Measurements from ENCODE around the gene PANK4.
"Not testable (repeated sequence)": the region's sequence is repeated elsewhere in the genome, so short reads cannot be mapped to it uniquely, and the experiment has no call there.

PANK4 gene

DNA sequence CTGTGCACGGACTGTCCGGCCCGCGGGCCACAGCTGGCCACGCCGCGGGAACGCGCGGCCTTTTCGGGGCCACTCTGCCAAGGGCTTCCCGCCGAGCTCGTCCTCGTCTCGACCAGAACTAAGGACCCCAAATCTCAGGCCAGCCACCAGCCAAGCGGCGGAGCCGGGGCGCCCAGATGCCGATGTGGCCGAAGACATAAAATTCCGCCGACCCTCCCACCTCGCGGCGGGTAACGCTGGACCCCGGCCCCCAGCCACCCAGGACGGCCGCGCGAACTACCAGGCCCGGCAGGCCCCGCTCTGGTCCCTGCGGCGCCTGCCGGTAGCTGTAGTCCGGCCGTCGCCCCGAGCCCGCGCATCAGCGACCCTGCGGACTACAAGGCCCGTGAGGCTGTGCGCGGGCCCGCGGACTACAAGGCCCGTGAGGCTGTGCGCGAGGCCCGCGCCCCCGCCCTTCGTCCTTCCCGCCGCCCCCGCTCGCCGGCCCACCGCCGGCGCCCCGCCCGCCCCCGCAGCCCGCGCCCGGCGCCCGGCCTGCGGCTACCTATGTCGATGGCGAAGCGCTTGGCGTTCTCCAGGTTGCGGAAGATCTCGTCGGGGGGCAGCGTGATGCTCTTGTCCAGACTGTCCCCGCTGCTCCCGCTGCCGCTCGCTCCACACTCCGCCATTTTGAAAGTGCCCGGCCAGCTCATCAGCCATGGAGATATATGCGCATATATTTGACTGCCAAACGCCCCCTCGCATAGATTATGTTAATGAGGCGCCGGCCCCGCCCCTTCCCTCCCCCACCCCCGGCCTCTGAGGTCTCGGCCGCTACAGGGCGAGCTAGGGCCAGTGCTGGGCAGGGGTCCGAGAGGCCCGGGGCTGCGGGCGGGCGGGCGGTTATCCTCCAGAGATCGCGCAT lies at the start of gene PANK4:
Gene PANK4 (minus strand): TSS at position 677 of the 904 bp plus-strand sequence. CDS start 9 bp downstream, at position 668.
- DNase-seq (ENCODE audit: low read depth) = peak; percentile 62

DNA sequence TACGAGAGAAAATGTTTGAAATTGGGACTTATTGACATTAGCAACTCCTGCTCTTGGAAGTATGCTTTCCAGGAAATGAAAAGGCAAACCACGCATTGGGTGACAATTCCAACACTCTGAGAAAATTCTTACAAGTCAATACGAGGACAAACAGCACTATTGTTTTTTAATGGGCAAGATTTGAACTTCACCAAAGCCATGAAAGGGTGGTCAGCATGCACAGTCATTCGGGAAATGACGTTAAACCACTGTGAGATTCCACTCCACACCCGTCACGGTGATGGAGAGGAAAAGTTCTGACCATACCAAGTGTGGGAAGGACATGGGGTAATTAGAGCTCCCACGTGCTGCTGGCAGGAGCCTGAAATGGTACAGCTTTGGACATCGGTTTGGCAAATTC lies 48.0 kb upstream of the PANK4 start:
- DNase-seq (ENCODE audit: low read depth) = no peak

DNA sequence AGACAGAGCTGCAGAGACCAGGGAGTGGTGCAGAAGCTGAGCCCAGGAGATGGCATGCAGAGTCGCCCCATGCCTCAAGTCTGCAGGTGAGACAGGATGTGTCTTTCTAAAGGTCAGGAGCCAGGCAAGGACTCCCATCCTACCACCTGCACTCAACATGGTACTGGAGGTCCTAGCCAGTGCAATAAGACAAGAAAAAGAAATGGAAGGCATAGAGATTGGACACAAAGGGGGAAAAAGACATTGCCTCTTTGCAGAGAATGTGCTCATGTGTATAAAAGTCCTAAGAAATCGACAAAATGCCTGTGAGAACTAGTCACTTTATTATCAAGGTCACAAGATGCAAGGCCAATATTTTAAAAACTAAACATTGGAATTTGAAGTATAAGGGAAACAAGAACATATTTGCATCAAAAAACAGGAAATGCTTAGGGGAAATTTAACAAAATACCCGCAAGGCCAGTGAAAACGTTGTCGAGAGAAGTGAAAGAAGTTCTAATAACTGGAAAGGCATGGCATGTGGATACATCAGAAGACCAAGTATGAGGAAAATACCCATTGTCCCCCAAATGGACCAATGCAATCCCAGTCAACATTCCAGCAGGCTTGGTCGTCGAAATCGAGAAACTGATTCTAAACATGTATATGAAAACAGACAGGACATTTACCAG lies 47.0 kb upstream of the PANK4 start:
- DNase-seq (ENCODE audit: low read depth) = no peak

DNA sequence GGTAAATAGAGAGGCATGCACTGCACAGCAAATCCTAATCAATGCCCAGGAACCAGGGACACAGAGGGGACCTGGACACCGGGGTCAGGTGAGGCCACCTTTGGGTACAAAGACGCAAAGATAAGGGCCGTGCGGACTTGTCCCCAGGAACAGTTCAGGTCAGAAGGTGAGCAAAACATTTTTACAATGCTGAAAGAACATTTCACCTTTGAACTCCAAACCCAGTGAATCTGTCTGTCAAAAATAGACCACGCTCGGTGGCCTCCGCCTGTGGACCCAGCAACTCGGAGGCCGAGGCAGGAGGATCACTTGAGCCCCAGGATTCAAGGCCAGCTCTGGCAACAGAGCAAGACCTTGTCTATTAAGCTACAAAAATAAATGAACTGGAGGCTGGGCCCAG lies 45.0 kb upstream of the PANK4 start:
- no peak for DNase-seq (ENCODE audit: low read depth)

DNA sequence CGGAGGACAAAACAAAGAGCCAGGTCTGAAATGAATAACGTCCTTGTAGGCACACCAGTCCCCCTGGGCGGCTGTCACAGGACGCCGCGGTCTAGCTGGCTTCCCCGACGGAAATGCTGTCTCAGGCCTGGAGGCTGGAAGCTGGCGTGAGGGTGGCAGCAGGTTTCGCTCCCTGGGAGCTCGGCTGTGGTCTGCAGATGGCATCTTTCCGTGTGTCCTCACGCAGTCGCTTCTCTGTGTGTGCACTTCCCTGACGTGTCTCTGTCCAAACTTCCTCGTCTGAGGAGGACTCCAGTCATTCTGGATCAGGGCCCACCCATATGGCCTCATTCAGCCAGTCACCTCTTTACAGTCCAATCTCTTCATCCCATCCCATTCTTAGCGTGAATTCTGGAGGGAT lies 43.9 kb upstream of the PANK4 start:
- DNase-seq (ENCODE audit: low read depth) = no peak

DNA sequence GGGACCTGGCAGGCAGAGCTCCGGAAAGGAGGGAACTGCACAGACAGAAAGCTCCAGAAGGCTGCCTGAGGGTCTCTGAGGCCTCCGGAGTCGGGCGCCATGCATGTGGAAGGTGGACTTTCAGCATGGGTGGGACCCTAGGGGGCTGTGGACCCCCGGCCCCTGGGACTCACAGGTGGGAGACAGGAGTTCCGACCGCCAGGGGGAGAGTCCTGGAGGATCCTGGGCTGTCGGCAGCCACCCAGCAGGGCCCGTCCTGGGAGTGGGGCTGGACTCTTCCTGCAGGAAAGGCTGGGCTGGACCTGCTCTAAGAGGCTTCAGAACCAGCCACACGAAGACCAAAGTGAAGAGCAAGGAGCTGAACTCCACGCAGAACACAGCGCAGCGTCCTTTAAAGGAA lies 43.3 kb upstream of the PANK4 start:
- DNase-seq (ENCODE audit: low read depth) = not testable (repeated sequence)

DNA sequence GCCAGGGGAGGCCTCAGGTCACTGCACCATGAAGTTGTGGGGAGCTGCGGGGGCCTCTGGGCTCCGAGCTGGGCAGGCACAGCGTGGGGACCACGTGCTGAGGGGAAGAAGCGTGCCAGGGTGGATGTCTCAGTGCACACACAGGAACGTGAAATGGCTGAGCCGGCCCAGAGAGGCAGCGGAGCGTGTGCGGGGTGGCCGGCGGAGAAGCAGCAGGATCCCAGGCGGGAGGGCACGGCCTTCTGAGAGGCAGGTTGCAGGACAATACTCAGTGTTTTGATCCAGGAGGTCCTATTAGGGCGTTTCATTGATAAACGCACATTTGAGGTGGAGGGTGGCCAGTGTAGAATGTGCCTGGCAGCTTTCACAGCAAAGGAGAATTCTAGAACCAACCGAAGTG lies 42.7 kb upstream of the PANK4 start:
- DNase-seq (ENCODE audit: low read depth) = no peak

DNA sequence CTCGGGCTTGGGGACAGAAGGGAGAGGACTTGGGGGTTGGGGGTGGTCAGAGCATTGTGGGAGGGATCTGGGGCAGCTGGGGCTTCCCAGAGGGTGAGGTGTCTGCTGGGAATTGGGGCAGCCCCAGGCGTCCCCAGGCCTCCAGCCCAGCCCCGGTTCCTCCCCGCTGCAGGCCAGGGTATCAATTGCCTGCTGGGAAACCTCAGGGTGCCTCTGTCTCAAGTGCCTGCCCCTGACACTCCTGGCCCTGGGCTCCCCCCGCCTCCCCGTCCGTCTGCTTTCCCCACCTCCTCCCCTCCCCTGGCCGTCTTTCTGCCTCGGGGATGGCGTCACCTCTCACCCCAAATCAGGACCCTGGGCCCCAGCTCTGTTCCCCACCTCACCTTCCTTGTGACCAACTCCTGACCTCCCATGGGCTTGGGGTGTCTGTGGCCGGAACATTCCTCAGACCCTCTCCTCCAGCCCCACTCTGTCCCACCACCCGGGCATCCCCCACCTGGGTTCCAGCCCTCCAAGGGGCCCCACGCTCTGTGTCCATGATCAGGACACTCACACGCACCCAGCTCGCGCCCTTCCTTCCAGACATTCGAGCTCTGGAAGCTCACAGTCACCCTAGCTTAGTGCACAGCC lies 41.9 kb upstream of the PANK4 start:
- DNase-seq (ENCODE audit: low read depth) = not testable (repeated sequence)

DNA sequence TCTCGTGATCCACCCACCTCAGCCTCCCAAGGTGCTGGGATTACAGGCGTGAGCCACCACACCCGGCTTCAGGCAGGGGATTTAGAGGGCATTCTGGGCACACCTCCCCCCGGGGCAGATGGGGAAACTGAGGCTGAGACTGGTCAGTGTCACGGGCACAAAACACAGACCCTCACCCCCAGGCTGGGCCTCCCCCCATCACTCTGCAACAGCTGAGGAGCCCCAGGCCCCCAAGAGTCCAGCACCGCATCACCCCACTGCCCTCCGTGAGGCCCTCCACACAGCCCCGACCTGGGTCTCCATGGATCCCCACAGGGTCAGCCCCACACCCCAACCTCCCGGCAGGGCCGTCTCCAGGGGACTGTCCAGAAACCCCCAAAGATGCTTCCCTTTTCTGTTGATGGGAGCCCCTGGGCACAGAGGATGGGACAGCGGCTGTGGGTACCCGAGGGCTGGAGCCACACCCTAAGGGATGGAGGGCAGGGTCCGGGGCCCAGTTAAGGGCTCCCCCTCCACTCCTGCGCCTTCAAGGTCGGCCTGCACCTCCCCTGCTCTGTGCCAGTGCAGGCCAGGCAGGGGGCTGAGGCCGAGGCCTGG lies 40.8 kb upstream of the PANK4 start:
- no peak for DNase-seq (ENCODE audit: low read depth)

DNA sequence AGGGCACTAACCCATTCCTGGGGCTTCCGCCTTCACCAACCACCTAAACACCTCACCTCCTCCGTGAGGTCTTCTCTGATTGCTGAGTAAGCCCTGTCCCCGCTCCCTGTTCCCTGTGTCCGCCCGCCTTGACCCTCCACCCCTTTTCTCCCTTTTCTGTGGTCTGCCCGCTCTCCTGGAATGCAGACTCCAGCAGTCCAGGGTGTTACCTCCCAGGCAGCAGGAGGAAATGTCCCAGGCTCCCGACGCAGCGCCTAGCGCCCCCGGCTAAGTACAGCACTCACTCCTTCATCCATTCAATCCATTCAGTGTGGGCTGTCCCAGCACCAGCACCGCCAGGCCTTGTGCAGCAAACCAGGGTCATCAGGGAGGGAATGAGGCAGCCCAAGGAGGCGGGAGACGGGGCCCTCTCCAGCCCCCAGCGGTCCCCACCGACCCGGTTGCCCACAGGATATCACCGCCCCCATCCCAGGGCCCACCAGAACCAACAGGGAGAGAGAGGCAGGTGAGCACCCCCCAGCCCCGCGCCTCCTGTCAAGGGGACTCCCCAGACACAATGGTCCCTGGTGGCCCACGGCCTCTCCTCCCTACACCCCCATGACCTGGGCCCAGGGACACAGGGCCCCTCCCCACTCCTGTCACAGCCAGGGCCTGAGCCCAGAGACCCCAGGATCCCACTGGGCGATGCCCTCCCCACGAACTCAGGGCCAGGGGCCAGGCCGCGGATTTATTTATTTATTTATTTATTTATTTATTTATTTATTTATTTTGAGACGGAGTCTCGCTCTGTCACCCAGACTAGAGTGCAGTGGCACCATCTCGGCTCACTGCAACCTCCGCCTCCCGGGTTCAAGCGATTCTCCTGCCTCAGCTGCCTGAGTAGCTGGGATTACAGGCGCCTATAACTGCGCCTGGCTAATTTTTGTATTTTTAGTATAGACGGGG lies 40.0 kb upstream of the PANK4 start:
- DNase-seq (ENCODE audit: low read depth) = no peak

DNA sequence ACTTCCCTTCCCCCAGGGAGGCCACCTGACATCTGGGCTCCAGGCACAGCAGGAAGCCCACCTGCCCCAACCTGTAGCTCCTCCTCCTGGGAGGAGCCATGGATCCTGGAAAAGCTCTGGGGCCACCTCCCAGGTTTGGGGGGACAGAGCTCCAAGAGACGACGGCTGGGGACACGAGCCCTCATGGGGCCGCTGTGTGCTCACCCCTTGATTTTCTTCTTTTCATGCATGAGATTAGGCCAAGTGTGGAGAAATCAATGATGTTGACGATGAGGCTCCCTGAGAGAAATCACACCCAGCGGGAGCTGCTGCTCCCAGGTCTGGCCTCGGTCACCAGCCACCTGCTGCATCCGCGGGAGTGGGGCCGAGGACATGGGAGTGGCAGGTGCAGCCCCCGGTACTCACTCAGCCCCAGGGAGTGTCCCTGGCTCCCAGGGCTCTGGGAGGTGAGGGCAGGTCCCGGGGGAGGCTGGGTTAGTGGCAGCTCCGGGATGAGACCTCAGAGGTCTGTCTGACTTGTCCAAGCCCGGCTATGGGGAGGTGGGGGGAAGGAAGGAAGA lies 38.5 kb upstream of the PANK4 start:
- no peak for DNase-seq (ENCODE audit: low read depth)

DNA sequence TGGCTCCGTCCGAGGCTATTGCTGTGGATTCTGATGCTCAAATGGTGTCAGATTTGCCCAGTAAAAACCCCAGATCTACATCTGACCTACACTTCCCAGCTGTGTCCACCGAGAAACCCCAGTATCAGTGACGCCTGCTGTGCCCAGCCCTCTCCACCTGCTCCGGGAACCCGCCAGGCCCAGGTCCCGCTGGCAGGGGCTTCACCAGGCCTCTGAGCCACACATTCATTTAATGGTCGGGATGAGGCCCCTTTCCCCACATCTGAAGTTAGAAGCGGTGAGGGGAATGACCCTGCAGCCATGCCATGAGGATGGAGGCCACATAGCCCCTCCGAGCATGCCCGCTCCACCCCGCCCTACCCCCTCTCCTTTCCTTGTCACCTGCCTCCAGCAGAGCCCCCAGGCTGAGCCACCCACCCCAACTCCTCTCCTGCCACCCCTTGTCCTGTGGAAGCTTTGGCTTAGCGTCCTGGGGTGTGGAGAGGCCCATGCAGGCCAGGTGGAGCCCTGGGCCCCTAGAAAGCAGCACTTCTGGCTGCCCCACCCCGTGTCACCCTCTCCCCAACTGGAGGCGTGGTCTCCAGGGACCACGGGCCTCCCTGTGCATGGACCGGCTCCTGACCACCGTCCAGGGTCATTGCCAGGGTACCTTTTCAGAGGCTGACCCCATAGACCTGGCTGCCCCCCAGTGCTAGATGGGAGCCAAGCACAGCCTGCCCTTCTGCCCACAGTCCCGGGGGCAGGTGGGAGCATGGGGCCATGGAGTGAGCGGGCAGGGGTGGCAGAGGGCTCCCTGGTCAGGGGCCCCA lies 37.8 kb upstream of the PANK4 start:
- DNase-seq (ENCODE audit: low read depth) = no peak

DNA sequence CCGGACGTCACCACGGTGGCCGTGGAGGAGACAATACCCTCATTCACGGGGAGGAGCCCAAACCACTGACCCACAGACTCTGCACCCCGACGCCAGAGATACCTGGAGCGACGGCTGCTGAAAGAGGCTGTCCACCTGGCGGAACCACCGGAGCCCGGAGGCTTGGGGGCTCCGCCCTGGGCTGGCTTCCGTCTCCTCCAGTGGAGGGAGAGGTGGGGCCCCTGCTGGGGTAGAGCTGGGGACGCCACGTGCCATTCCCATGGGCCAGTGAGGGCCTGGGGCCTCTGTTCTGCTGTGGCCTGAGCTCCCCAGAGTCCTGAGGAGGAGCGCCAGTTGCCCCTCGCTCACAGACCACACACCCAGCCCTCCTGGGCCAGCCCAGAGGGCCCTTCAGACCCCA lies 36.8 kb upstream of the PANK4 start:
- DNase-seq (ENCODE audit: low read depth) = no peak

DNA sequence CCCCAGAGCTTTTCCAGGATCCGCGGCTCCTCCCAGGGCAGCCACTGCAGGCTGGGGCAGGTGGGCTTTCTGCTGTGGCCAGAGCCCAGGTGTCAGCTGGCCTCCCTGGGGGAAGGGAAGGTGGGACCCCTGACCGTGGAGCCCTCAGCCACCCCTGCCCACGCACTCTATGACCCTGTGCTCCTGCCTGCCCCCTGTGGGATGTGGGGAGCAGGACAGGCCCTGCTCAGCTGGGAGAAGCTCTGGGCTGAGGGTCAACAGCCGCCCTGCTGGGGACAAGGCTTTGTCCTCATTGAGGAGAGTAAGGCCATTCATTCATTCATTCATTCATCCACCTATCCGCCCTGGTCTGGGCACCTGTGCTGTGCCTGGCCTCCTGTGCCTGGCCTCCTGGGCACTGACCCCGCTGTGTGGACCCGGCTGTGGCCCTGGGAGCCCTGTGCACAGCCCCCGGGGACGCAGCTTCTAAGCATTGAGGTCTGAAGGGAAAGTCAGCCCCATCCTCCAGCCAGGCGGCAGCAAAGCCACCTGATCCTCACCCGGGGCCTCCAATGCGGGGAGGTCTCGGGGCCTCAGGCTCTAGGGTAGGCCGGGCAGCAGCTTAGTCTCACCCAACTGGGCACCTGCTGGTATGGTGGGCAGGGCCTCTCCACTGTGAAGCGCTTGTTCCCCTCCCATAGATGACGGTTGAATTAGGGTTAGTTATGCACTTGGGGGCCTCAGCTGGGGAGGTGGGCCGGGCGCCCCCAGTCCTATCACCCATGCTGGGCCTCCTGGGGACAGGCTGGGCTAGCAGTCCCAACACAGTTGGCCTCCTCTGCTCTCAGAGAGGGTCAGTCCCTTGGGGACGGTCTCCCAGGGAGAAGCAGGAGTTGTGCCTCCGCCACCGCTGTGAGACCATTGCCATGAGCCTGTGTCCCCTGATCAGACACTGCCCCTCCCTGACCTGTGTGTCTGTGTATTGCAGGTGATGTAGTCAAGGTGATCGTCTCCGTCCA lies 35.8 kb upstream of the PANK4 start:
- DNase-seq (ENCODE audit: low read depth) = no peak

DNA sequence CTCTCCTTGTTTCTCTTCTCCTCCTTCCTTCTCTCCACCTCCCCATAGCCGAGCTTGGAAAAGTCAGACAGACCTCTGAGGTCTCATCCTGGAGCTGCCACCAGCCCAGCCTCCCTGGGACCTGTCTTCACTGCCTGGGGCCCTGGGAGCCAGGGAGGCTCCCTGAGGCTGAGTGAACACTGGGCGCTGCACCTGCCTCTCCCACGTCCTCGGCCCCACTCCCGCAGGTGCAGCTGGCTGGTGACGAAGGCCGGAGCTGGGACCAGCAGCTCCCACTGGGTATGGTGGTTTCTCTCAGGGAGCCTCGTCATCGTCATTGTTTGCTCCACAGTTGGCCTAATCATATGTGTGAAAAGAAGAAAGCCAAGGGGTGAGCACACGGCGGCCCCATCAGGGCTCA lies 35.0 kb upstream of the PANK4 start:
- DNase-seq (ENCODE audit: low read depth) = no peak

DNA sequence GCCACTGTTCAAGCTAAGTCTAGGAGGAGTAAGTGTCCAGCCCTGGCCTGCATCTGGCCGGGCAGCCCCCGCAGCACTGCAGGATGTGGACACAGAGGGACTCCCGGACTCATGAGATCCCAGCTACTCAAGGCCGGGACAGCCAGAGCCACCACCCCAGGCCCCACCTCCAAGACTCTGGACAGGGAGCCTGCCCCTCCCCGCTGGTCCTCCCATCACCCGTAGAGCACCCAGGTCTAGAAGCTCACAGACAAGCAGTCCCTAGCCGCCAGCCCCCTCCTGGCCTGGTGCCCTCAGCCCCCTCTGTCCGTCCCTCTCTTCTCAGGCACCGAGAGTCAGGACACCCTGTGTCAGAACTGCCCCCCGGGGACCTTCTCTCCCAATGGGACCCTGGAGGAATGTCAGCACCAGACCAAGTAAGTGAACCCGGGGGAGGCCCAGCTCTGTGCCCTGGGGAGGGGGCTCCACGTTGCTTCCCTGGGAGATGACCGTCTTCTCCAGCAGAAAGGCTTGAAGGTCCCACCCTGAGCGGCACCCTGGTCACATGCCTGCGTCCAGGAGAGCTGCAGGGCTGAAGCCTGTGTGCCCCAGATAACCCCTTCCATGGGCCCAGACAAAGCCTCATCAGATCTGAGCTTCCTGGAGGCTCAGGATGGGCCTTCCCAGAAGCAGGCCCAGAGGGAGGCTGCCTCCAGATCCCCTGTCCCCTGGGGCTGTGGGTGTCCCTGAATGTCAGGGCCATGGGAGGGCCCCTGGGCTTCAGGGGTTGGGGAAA lies 34.1 kb upstream of the PANK4 start:
- no peak for DNase-seq (ENCODE audit: low read depth)

DNA sequence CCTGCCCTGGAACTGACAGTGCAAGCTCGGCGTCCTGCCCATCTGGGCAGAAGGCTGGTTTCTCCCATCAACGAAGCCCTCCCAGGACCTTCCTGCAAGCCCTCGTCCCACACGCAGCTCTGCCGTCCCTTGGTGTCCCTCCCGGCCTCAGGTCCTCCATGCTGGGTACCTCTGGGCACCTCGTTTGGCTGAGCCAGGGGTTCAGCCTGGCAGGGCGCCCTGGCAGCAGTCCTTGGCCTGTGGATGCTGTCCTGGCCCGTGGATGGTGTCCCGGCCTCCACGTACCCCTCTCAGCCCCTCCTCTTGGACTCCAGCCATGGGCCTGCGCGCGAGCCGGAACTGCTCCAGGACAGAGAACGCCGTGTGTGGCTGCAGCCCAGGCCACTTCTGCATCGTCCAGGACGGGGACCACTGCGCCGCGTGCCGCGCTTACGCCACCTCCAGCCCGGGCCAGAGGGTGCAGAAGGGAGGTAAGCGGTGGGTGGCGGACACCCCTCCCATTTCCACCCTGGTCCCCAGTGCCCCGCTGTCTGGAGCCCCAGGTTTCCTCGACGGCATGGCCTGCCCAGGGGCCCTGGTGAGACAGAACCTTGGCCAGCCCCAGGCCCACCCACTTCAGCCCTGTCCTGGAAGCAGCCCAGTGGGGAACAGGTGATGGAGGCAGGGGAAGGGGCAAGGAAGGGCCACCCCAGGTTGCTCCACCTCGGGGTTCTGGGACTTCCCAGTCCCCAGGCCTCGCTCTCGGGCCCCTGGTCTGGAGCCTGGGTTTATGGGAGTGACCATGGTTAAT lies 33.3 kb upstream of the PANK4 start:
- DNase-seq (ENCODE audit: low read depth) = no peak
